ENCODE data around the gene TMEM139. TPM values are rescaled to one million over a fixed set of nuclear protein-coding genes. Genes with fewer than 3 reads are reported as not detected.

TMEM139 gene
- 0.85 and 1.1 TPM in 2 replicates for total RNA-seq (2021)
- long read RNA-seq, partial matches to known transcripts = 0 of 1 reads
- long read RNA-seq, other reads (novel, unspliced or antisense) = 0 of 1 reads

DNA sequence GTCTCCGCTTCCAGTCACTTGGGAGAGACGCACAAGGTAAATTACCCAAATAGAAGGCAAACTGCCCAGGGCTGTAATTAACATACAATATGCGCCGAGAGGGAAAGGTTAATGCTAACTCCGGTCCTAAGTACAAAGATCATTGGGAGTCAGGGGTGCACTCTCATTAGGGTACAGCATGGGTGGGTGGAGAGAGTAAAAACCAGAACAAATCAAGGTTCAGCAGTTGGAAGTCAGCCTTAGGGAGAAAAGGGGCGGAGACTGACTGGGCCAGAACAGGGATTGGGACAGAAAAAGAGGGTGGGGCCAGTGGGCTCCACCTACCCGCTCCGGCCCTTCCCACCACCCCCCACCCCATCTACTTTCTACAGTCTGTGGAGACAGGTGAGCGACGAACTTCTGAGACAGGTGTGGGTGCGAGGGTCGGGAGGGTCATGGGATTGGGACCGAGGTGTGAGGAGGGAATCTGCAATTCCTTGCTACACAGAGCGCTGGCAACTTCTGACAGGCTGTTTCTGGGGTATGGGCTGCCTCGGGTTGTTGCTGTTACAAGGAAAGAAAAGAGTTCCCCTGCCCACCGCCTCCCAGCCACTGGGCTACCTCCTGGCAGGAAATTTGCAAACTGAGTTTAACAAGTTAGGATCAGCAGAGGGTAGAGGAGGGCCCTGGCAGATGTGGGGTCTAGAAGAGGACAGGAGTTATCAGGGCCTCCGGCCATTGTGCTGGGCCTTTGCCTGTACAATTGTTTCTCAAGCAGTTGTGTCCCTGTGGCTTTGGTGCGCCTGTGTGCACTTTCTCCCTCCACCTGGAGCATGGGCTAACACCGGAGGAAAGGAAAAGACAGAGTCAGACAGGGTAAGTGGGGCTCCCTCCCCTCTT is at the start of gene TMEM139:
TMEM139 (plus strand) TSS at position 368 of the 879 bp plus-strand sequence. CDS start 1,000 bp downstream, outside the sequence.
- Histone ChIP-seq H3K79me2 (ENCODE audit: insufficient read depth, low read length) (peaks cover 10% of the 10 kb centered on the region; the same call in 1 of the 2 replicates), H3K9me3 (ENCODE audit: control insufficient read depth, low read depth, low read length) (peaks cover 10% of the 10 kb centered on the region), H3K27ac (ENCODE audit: insufficient read length, low read depth, low read length) (no peak within 1 kb of the TSS), H2BK120ac (ENCODE audit: low read depth, low read length, poor library complexity, severe bottlenecking) (no peak within 1 kb of the TSS), H4K20me1 (ENCODE audit: control insufficient read depth, insufficient read depth, insufficient read length) (no peaks in the 10 kb centered on the region), H3K23ac (ENCODE audit: insufficient read length, low read depth, low read length) (no peak within 1 kb of the TSS), H3K23me2 (ENCODE audit: insufficient read length, low read depth, low read length, poor library complexity, severe bottlenecking) (peaks cover 10% of the 10 kb centered on the region), H4K5ac (ENCODE audit: insufficient read length, low read depth, low read length) (no peak within 1 kb of the TSS), H2AFZ (ENCODE audit: low read length) (no peak within 1 kb of the TSS), H2BK5ac (ENCODE audit: insufficient read length, low read length) (no peak within 1 kb of the TSS), H3K14ac (ENCODE audit: insufficient read depth, low read length) (no peak within 1 kb of the TSS), H4K91ac (ENCODE audit: insufficient read length, low read depth, low read length) (no peak within 1 kb of the TSS), H3K18ac (ENCODE audit: insufficient read length, low read depth, low read length) (no peak within 1 kb of the TSS), H2BK12ac (ENCODE audit: insufficient read length, low read depth, low read length) (no peak within 1 kb of the TSS), H2BK20ac (ENCODE audit: low read depth, low read length, poor library complexity, severe bottlenecking) (no peak within 1 kb of the TSS), H4K8ac (replicated peaks; ENCODE audit: insufficient read length, low read depth, low read length) (no peak within 1 kb of the TSS), H3K56ac (ENCODE audit: insufficient read length, low read depth, low read length) (no peak within 1 kb of the TSS), H3K9ac (ENCODE audit: extremely low read depth, insufficient read length, low read length) (no peak within 1 kb of the TSS), H3K4ac (ENCODE audit: low read depth, low read length) (no peak within 1 kb of the TSS), H2AK5ac (ENCODE audit: insufficient read length, low read length) (no peak within 1 kb of the TSS), H3K79me1 (ENCODE audit: insufficient read depth, low read depth, low read length, poor library complexity, severe bottlenecking) (no peaks in the 10 kb centered on the region), H3T11ph (ENCODE audit: low read length) (no peak within 1 kb of the TSS), H2BK15ac (ENCODE audit: low read depth, low read length) (no peak within 1 kb of the TSS), H3K27me3 (ENCODE audit: insufficient read depth, low read length) (peaks cover 10% of the 10 kb centered on the region; the same call in 1 of the 2 replicates), H3K4me2 (ENCODE audit: insufficient read depth, insufficient read length, low read length) (peak within 1 kb of the TSS; percentile 61), H3K4me1 (ENCODE audit: insufficient read depth, low read length) (peaks cover 9% of the 10 kb centered on the region; the same call in 1 of the 2 replicates)
- TF ChIP-seq, protein P1, sequence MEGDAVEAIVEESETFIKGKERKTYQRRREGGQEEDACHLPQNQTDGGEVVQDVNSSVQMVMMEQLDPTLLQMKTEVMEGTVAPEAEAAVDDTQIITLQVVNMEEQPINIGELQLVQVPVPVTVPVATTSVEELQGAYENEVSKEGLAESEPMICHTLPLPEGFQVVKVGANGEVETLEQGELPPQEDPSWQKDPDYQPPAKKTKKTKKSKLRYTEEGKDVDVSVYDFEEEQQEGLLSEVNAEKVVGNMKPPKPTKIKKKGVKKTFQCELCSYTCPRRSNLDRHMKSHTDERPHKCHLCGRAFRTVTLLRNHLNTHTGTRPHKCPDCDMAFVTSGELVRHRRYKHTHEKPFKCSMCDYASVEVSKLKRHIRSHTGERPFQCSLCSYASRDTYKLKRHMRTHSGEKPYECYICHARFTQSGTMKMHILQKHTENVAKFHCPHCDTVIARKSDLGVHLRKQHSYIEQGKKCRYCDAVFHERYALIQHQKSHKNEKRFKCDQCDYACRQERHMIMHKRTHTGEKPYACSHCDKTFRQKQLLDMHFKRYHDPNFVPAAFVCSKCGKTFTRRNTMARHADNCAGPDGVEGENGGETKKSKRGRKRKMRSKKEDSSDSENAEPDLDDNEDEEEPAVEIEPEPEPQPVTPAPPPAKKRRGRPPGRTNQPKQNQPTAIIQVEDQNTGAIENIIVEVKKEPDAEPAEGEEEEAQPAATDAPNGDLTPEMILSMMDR (conservative IDR thresholded peaks at IDR 0.05) = no peak
- peaks cover 12 to 14% of the 10 kb centered on the region in 2 experiments for H3K9me3 Mint-ChIP-seq
- H3K27me3 Mint-ChIP-seq (ENCODE audit: low read depth) = peaks cover 48% of the 10 kb centered on the region
- no peak within 1 kb of the TSS for H3K27ac Mint-ChIP-seq
- peak within 1 kb of the TSS; percentile 46 to 68 for H3K4me3 Mint-ChIP-seq
- no CpG with 5 or more reads among the region's 19 CpGs for WGBS (ENCODE audit: extremely low coverage, insufficient read length, low lambda C conversion rate)
- H3K4me1 Mint-ChIP-seq = peaks cover 36 to 39% of the 10 kb centered on the region in 2 experiments
- peaks cover 15 to 20% (median 16%) of the 10 kb centered on the region in 3 experiments for H3K36me3 Mint-ChIP-seq (ENCODE audit: insufficient read depth in 1 of 3, low read depth in 3 of 3)
- peak; percentile 88 for DNase-seq
